HepG2 (cell line): Measurements from ENCODE around the gene HDDC3. TPM values are rescaled to one million over a fixed set of nuclear protein-coding genes. Genes with fewer than 3 reads are reported as not detected.

ENCODE experiments used
- AGO2 ChIP-seq: fragments of 200-400 bp; formaldehyde crosslinking; optimal IDR thresholded peaks from 2 replicates; pipeline ENCODE3; 2017; ENCODE audit warnings: mild to moderate bottlenecking, low read depth, low read length, moderate library complexity
- ELK4 ChIP-seq: sonication (generic); formaldehyde crosslinking; IDR thresholded peaks from 2 replicates; pipeline ENCODE4 v1.9.0; 2021; ENCODE audit warnings: missing genetic modification reagents, borderline replicate concordance
- ESRRA ChIP-seq: sonication (generic); formaldehyde crosslinking; IDR thresholded peaks from 2 replicates; pipeline ENCODE4 v1.5.1; 2020; ENCODE audit warnings: mild to moderate bottlenecking, low read depth, missing genetic modification reagents
- FOSL2 ChIP-seq: sonication (generic); formaldehyde crosslinking; IDR thresholded peaks from 2 replicates; pipeline ENCODE4 v1.4.0; 2020; ENCODE audit warnings: missing genetic modification reagents
- FOXM1 ChIP-seq: sonication (generic); formaldehyde crosslinking; IDR thresholded peaks from 2 replicates; pipeline ENCODE4 v1.5.0; 2020; ENCODE audit warnings: missing genetic modification reagents
- ISL2 ChIP-seq: sonication (generic); formaldehyde crosslinking; IDR thresholded peaks from 2 replicates; pipeline ENCODE4 v1.5.0; 2020; ENCODE audit warnings: missing genetic modification reagents
- JARID2 ChIP-seq: sonication (generic); formaldehyde crosslinking; IDR thresholded peaks from 2 replicates; pipeline ENCODE4 v1.8.1; 2023; ENCODE audit warnings: missing genetic modification reagents, inconsistent platforms; ENCODE audit not compliant: insufficient replicate concordance
- MIER2 ChIP-seq: IDR thresholded peaks from 2 replicates; pipeline ENCODE4 v1.6.1; 2016; ENCODE audit warnings: missing biosample characterization, missing genetic modification reagents
- MIXL1 ChIP-seq: IDR thresholded peaks from 2 replicates; pipeline ENCODE4 v1.6.1; 2016
- NRL ChIP-seq: sonication (generic); formaldehyde crosslinking; IDR thresholded peaks from 2 replicates; pipeline ENCODE4 v1.5.0; 2020; ENCODE audit warnings: missing genetic modification reagents, mild to moderate bottlenecking, moderate library complexity, borderline replicate concordance
- PHF5A ChIP-seq: IDR thresholded peaks from one replicate; pipeline ENCODE4 v1.6.1; 2018; ENCODE audit warnings: low read depth, missing genetic modification reagents; ENCODE audit not compliant: unreplicated experiment
- PRDM10 ChIP-seq: sonication (generic); formaldehyde crosslinking; IDR thresholded peaks from 2 replicates; pipeline ENCODE4 v1.4.0; 2020; ENCODE audit warnings: low read depth, missing genetic modification reagents
- TBP ChIP-seq: sonication (generic); formaldehyde crosslinking; IDR thresholded peaks from 2 replicates; pipeline ENCODE4 v1.5.0; 2020; ENCODE audit warnings: missing genetic modification reagents
- ZNF317 ChIP-seq: sonication (generic); formaldehyde crosslinking; IDR thresholded peaks from 2 replicates; pipeline ENCODE4 v1.5.0; 2020; ENCODE audit warnings: mild to moderate bottlenecking, missing genetic modification reagents
- ZNF318 ChIP-seq: sonication (generic); formaldehyde crosslinking; IDR thresholded peaks from 2 replicates; pipeline ENCODE4 v1.4.0; 2020; ENCODE audit warnings: mild to moderate bottlenecking, missing genetic modification reagents
- ZNF619 ChIP-seq: sonication (generic); formaldehyde crosslinking; IDR thresholded peaks from 2 replicates; pipeline ENCODE4 v1.4.0; 2020; ENCODE audit warnings: mild to moderate bottlenecking, missing genetic modification reagents
- ZNF629 ChIP-seq: sonication (generic); formaldehyde crosslinking; conservative IDR thresholded peaks from 2 replicates; pipeline ENCODE4 v1.5.0; 2020; ENCODE audit warnings: missing genetic modification reagents
- polyA plus RNA-seq, 8 experiments: library from polyadenylated mRNA; depleted of rRNA in 3 of 8; stranded (reverse) in 7 of 8; unstranded in 1 of 8; fragments of >200 nt; fragmentation: Illumina TruSeq in 4 of 8; extraction: Trizol in 4 of 8; gene quantifications; 2 replicates each; pipeline versions ENCODE4 v1.2.1 to v1.2.3, GENCODE V29; 2011 to 2016; ENCODE audit warnings: low read depth in 4 of 8, missing spikeins in 1 of 8, mixed read lengths in 1 of 8; ENCODE audit not compliant: insufficient read depth in 1 of 8
- total RNA-seq, 5 experiments: library from RNA; depleted of rRNA; stranded (reverse); fragments of >200 nt; fragmentation: Illumina TruSeq; extraction: Trizol; gene quantifications; 2 replicates each; pipeline ENCODE4 v1.2.3, GENCODE V29; 2016; ENCODE audit warnings: low read depth in 1 of 5

Gene HDDC3
- total and polyA plus RNA-seq, 2 of the 13 experiments (the other 11 are each of a cell fraction or from before 2014, with no cell fraction given): 18.7 to 28.3 TPM

- no peak for TF ChIP-seq FOXM1 (CRISPR knock-in tag)
- TF ChIP-seq ELK4 (CRISPR knock-in tag): no peak
- TF ChIP-seq AGO2: no peak
- TF ChIP-seq ESRRA (CRISPR knock-in tag): no peak
- TF ChIP-seq TBP (CRISPR knock-in tag): no peak
- TF ChIP-seq MIER2 (CRISPR knock-in tag): 0 out of 2 replicates have a peak, but pooled peaks have one; percentile 29
- no peak for TF ChIP-seq MIXL1
- no peak for TF ChIP-seq PHF5A
- TF ChIP-seq ZNF629 (CRISPR knock-in tag): no peak
- TF ChIP-seq PRDM10 (CRISPR knock-in tag): no peak
- no peak for TF ChIP-seq ZNF619 (CRISPR knock-in tag)
- TF ChIP-seq JARID2 (CRISPR knock-in tag): no peak
- no peak for TF ChIP-seq FOSL2 (CRISPR knock-in tag)
- TF ChIP-seq NRL (CRISPR knock-in tag): no peak
- no peak for TF ChIP-seq ZNF318 (CRISPR knock-in tag)
- no peak for TF ChIP-seq ZNF317 (CRISPR knock-in tag)
- peak; percentile 33; the same call in 1 of the 2 replicates for TF ChIP-seq ISL2 (CRISPR knock-in tag)
These were observed 38.9 kb downstream of the HDDC3 start (continued) for GRCh38 chr15:90893175-90894090.
